ENCODE results near the gene ZMYND8.

DNA sequence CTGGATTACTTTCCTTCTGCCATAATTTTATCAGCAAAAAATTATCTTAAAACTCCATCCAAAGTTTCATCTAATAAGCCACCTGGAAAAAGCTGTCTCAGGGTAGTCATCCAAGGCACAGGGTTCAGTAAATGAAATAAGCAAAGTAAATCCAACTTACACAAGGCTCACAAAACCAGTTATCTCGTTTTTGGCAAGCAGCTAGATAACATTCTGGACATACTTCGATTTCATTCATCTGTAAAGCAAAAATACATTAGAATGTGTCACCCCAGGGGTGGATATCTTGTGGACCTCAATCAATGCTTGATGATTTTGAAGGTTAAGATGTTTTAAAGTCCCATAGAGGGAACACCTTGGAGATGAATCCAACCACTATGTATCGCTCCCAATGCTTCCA is 73.1 kb downstream of the ZMYND8 start:
- TF ChIP-seq, protein P1, sequence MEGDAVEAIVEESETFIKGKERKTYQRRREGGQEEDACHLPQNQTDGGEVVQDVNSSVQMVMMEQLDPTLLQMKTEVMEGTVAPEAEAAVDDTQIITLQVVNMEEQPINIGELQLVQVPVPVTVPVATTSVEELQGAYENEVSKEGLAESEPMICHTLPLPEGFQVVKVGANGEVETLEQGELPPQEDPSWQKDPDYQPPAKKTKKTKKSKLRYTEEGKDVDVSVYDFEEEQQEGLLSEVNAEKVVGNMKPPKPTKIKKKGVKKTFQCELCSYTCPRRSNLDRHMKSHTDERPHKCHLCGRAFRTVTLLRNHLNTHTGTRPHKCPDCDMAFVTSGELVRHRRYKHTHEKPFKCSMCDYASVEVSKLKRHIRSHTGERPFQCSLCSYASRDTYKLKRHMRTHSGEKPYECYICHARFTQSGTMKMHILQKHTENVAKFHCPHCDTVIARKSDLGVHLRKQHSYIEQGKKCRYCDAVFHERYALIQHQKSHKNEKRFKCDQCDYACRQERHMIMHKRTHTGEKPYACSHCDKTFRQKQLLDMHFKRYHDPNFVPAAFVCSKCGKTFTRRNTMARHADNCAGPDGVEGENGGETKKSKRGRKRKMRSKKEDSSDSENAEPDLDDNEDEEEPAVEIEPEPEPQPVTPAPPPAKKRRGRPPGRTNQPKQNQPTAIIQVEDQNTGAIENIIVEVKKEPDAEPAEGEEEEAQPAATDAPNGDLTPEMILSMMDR (IDR thresholded peaks at IDR 0.05) = no peak
- TF ChIP-seq POLR2A (IDR thresholded peaks at IDR 0.05) = no peak

Data from testis (tissue), 2 donors.